GM12873 (cell line): ENCODE measurements around the gene WNK4.

Experiments used
- CTCF ChIP-seq: IDR thresholded peaks from 2 replicates; pipeline ENCODE4 v1.5.1; 2012; ENCODE audit warnings: low read depth, mild to moderate bottlenecking, moderate library complexity, low read length, control low read depth; ENCODE audit not compliant: insufficient read depth; ENCODE audit errors: missing control alignments

WNK4 gene

GRCh38 chr17:42748908-42749798 lies 31.3 kb upstream of the WNK4 start:
- no peak for TF ChIP-seq CTCF

GRCh38 chr17:42750739-42751344 lies 29.6 kb upstream of the WNK4 start:
- TF ChIP-seq CTCF, result no peak

GRCh38 chr17:42751628-42752027 lies 28.8 kb upstream of the WNK4 start:
- no peak for TF ChIP-seq CTCF

GRCh38 chr17:42754782-42755181 lies 25.6 kb upstream of the WNK4 start:
- TF ChIP-seq CTCF, result no peak

GRCh38 chr17:42759982-42760651 lies 20.3 kb upstream of the WNK4 start:
- TF ChIP-seq CTCF, result no peak

GRCh38 chr17:42760652-42761581 lies 19.5 kb upstream of the WNK4 start, which contains the start of gene RAMP2:
RAMP2 (plus strand) TSS chr17:42761227; CDS start chr17:42761262, 35 bp downstream.
- no peak for TF ChIP-seq CTCF
